GM23338 (cell line): ENCODE measurements around the gene LMF2. TPM values are rescaled to one million over a fixed set of nuclear protein-coding genes. Genes with fewer than 3 reads are reported as not detected.
"Not testable (repeated sequence)": the region's sequence is repeated elsewhere in the genome, so short reads cannot be mapped to it uniquely, and the experiment has no call there.

ENCODE experiments used
- ATAC-seq: fragments of 200-7000 bp; cut with Tn5 transposase; 3 replicates; pipeline ENCODE4 v1.9.1; 2020
- DNase-seq: peaks from one replicate; pipeline ENCODE4 v3.0.0-alpha.2; 2015; ENCODE audit warnings: low spot score
- H2AFZ ChIP-seq: fragments of 200-600 bp; sonication (generic); 2 replicates; pipeline ENCODE4 v1.8.0; 2016; ENCODE audit warnings: antibody characterized with exemption, mild to moderate bottlenecking, moderate library complexity
- H3F3A ChIP-seq: fragments of 200-600 bp; sonication (generic); replicated peaks from 2 replicates; pipeline ENCODE4 v1.8.0; 2017; ENCODE audit warnings: antibody characterized with exemption, mixed run types, low read depth
- H3K27ac ChIP-seq: fragments of 200-600 bp; sonication (generic); 2 replicates; pipeline ENCODE4 v1.6.1; 2016; ENCODE audit warnings: low read depth
- H3K27me3 ChIP-seq: fragments of 200-600 bp; sonication (generic); 2 replicates; pipeline ENCODE4 v1.8.0; 2016; ENCODE audit warnings: mild to moderate bottlenecking, mixed run types, moderate library complexity; ENCODE audit not compliant: insufficient read depth
- H3K36me3 ChIP-seq: fragments of 200-600 bp; sonication (generic); 2 replicates; pipeline ENCODE4 v1.8.0; 2016; ENCODE audit warnings: mild to moderate bottlenecking; ENCODE audit not compliant: insufficient read depth
- H3K4me1 ChIP-seq: fragments of 200-600 bp; sonication (generic); 2 replicates; pipeline ENCODE4 v1.8.0; 2016; ENCODE audit warnings: mild to moderate bottlenecking, moderate library complexity; ENCODE audit not compliant: insufficient read depth
- H3K4me2 ChIP-seq: fragments of 200-600 bp; sonication (generic); 2 replicates; pipeline ENCODE4 v1.7.1; 2017; ENCODE audit warnings: mixed run types
- H3K4me3 ChIP-seq: fragments of 200-600 bp; sonication (generic); 2 replicates; pipeline ENCODE4 v1.6.1; 2016; ENCODE audit warnings: mixed run types
- H3K79me2 ChIP-seq: fragments of 200-600 bp; sonication (generic); replicated peaks from 2 replicates; pipeline ENCODE4 v1.8.0; 2017; ENCODE audit warnings: mild to moderate bottlenecking; ENCODE audit not compliant: insufficient read depth
- H3K9me2 ChIP-seq: fragments of 200-600 bp; sonication (generic); 2 replicates; pipeline ENCODE4 v1.8.0; 2017; ENCODE audit not compliant: insufficient read depth
- H4K20me1 ChIP-seq: fragments of 200-600 bp; sonication (generic); replicated peaks from 2 replicates; pipeline ENCODE4 v1.8.0; 2017; ENCODE audit warnings: mild to moderate bottlenecking; ENCODE audit not compliant: insufficient read depth
- H3K27ac Mint-ChIP-seq: 2 replicates; pipeline ENCODE4 v1.8.0; 2020; ENCODE audit warnings: inconsistent platforms, mild to moderate bottlenecking, moderate library complexity, mixed read lengths
- H3K27me3 Mint-ChIP-seq: 3 replicates; pipeline ENCODE4 v1.8.0; 2022; ENCODE audit warnings: low read depth, mild to moderate bottlenecking, moderate library complexity, mixed read lengths, inconsistent platforms; ENCODE audit not compliant: insufficient read depth, poor library complexity
- H3K36me3 Mint-ChIP-seq: 3 replicates; pipeline ENCODE4 v1.8.0; 2021; ENCODE audit warnings: low read depth, mild to moderate bottlenecking, inconsistent platforms, moderate library complexity, mixed read lengths
- H3K4me1 Mint-ChIP-seq: 3 replicates; pipeline ENCODE4 v1.8.0; 2020; ENCODE audit warnings: mild to moderate bottlenecking, inconsistent platforms, mixed read lengths
- H3K4me3 Mint-ChIP-seq: 3 replicates; pipeline ENCODE4 v1.8.0; 2021; ENCODE audit warnings: moderate library complexity, mild to moderate bottlenecking, inconsistent platforms, mixed read lengths
- H3K9me3 Mint-ChIP-seq: 3 replicates; pipeline ENCODE4 v1.8.0; 2020; ENCODE audit warnings: moderate library complexity, mild to moderate bottlenecking, inconsistent platforms, mixed read lengths
- CREB1 ChIP-seq: fragments of 250-450 bp; sonication (Bioruptor Pico); IDR thresholded peaks from 2 replicates; pipeline ENCODE4 v1.5.0; 2020; ENCODE audit warnings: low read depth, mild to moderate bottlenecking, moderate library complexity
- CTCF ChIP-seq, 2 experiments: fragments of 200-600 bp in 1 of 2; sonication (generic) in 1 of 2; conservative IDR thresholded peaks; 2 replicates each; pipeline versions ENCODE4 v1.5.1 to v1.6.1; 2016 to 2017; ENCODE audit warnings: antibody characterized with exemption in 2 of 2, low read depth in 2 of 2, mild to moderate bottlenecking in 2 of 2, moderate library complexity in 1 of 2
- EZH2 ChIP-seq: fragments of 200-600 bp; sonication (generic); IDR thresholded peaks from one replicate; pipeline ENCODE4 v1.8.0; 2017; ENCODE audit warnings: antibody characterized with exemption, mild to moderate bottlenecking, low read depth; ENCODE audit not compliant: unreplicated experiment
- EZH2phosphoT487 ChIP-seq: fragments of 200-600 bp; sonication (generic); IDR thresholded peaks from one replicate; pipeline ENCODE4 v1.8.1; 2018; ENCODE audit warnings: antibody characterized with exemption; ENCODE audit not compliant: unreplicated experiment
- NANOG ChIP-seq: IDR thresholded peaks from 2 replicates; pipeline ENCODE4 v1.6.1; 2016; ENCODE audit warnings: antibody characterized with exemption, borderline replicate concordance
- POLR2AphosphoS5 ChIP-seq: IDR thresholded peaks from 2 replicates; pipeline ENCODE4 v1.6.1; 2016; ENCODE audit warnings: antibody characterized with exemption, low read depth
- ZNF114 ChIP-seq: fragments of 250-450 bp; sonication (Bioruptor Pico); IDR thresholded peaks from 2 replicates; pipeline ENCODE4 v1.5.0; 2020; ENCODE audit warnings: mild to moderate bottlenecking, moderate library complexity
- polyA plus RNA-seq: library from polyadenylated mRNA; unstranded; fragments of >200 nt; fragmentation: Nextera tagmentation; extraction: Ambion mirVana; gene quantifications from 2 replicates; pipeline ENCODE4 v1.2.1, GENCODE V29; 2016
- total RNA-seq: library from RNA; depleted of rRNA; stranded (reverse); fragments of >200 nt; shearing (Covaris generic); gene quantifications from 2 replicates; pipeline ENCODE4 v1.2.3, GENCODE V29; 2014

Gene LMF2
- total and polyA plus RNA-seq, 2 experiments from 2014 or later = 15.6 to 36.3 TPM

- not testable (repeated sequence) for H3K9me2 ChIP-seq, H3K4me1 Mint-ChIP-seq, H3K4me2 ChIP-seq, H2AFZ ChIP-seq, ATAC-seq, DNase-seq, H3K79me2 ChIP-seq, H3K27ac Mint-ChIP-seq, H3F3A ChIP-seq, H3K4me3 ChIP-seq, H3K36me3 ChIP-seq, H3K4me3 Mint-ChIP-seq, H4K20me1 ChIP-seq, H3K4me1 ChIP-seq, H3K36me3 Mint-ChIP-seq, H3K27ac ChIP-seq, H3K9me3 Mint-ChIP-seq
- H3K27me3 Mint-ChIP-seq = peaks cover 55% of the 10 kb centered on the region
- peaks cover 57% of the 10 kb centered on the region for H3K27me3 ChIP-seq
Measured at GRCh38 chr22:50533856-50534711, 26.6 kb upstream of the LMF2 start.

GRCh38 chr22:50532824-50533796, 25.6 kb upstream of the LMF2 start:
- Histone ChIP-seq H3K4me1 (0 out of 2 replicates have a peak, but pooled peaks cover 4% of the 10 kb centered on the region), H4K20me1 (no peaks in the 10 kb centered on the region; the same call in none of the 2 replicates), H3K4me2 (peak overlapping the region; percentile 87; the same call in 1 of the 2 replicates), H2AFZ (no peak overlapping the region), H3F3A (no peaks in the 10 kb centered on the region; the same call in 1 of the 2 replicates), H3K9me2 (no peaks in the 10 kb centered on the region), H3K4me3 (0 out of 2 replicates have a peak overlapping the region, but pooled peaks have one; percentile 66), H3K27me3 (peaks cover 67% of the 10 kb centered on the region), H3K79me2 (no peaks in the 10 kb centered on the region), H3K27ac (no peak overlapping the region), H3K36me3 (no peaks in the 10 kb centered on the region)
- Mint-ChIP-seq H3K4me1 (peaks cover 4% of the 10 kb centered on the region; the same call in 1 of the 3 replicates), H3K36me3 (no peaks in the 10 kb centered on the region), H3K27me3 (peaks cover 65% of the 10 kb centered on the region), H3K27ac (no peak overlapping the region), H3K4me3 (peak overlapping the region; percentile 62), H3K9me3 (no peaks in the 10 kb centered on the region; the same call in 2 of the 3 replicates)
- TF ChIP-seq POLR2AphosphoS5 (no peak), CREB1 (CRISPR knock-in tag) (no peak), NANOG (no peak), EZH2phosphoT487 (no peak)
- ATAC-seq (no peak), DNase-seq (no peak)

GRCh38 chr22:50531962-50532674, 24.6 kb upstream of the LMF2 start:
- H3K4me1 Mint-ChIP-seq = peaks cover 5% of the 10 kb centered on the region; the same call in 2 of the 3 replicates
- 0 out of 2 replicates have a peak, but pooled peaks cover 4% of the 10 kb centered on the region for H3K4me1 ChIP-seq
- H3K4me3 ChIP-seq = peak overlapping the region; percentile 66
- no peaks in the 10 kb centered on the region for H3K9me2 ChIP-seq
- H3F3A ChIP-seq = no peaks in the 10 kb centered on the region; the same call in 1 of the 2 replicates
- TF ChIP-seq CTCF (conservative IDR thresholded peaks at IDR 0.05; ENCODE audit: low read depth in 2 of 2) (no peak), CREB1 (CRISPR knock-in tag) (no peak), ZNF114 (CRISPR knock-in tag) (no peak), EZH2 (peak; percentile 57), EZH2phosphoT487 (no peak)
- peak; percentile 76 for DNase-seq
- no peaks in the 10 kb centered on the region for H3K36me3 ChIP-seq
- peak overlapping the region; percentile 83; the same call in 1 of the 2 replicates for H2AFZ ChIP-seq
- H3K27ac Mint-ChIP-seq = no peak overlapping the region
- H3K27me3 ChIP-seq = peaks cover 77% of the 10 kb centered on the region
- no peak overlapping the region for H3K27ac ChIP-seq
- peak overlapping the region; percentile 62 for H3K4me3 Mint-ChIP-seq
- no peaks in the 10 kb centered on the region for H3K79me2 ChIP-seq
- H3K27me3 Mint-ChIP-seq = peaks cover 73% of the 10 kb centered on the region
- no peaks in the 10 kb centered on the region for H3K36me3 Mint-ChIP-seq
- peak; percentile 53 for ATAC-seq
- H3K9me3 Mint-ChIP-seq = no peaks in the 10 kb centered on the region; the same call in 2 of the 3 replicates
- H3K4me2 ChIP-seq = peak overlapping the region; percentile 87
- H4K20me1 ChIP-seq = no peaks in the 10 kb centered on the region; the same call in none of the 2 replicates
